ENCODE measurements around the gene UBR7. TPM values are rescaled to one million over a fixed set of nuclear protein-coding genes. Genes with fewer than 3 reads are reported as not detected.

Gene UBR7
- total and polyA plus RNA-seq, 2 experiments from 2014 or later: 12.4 to 45.3 TPM

GRCh38 chr14:93231129-93231979 lies 24.3 kb downstream of the UBR7 start:
- DNase-seq (ENCODE audit: low spot score): no peak
- no peak overlapping the region for H3K4me3 ChIP-seq

More at GRCh38 chr14:93231129-93231979, 24.3 kb downstream of the UBR7 start:
- peak overlapping the region; percentile 38; the same call in 1 of the 2 replicates for H2AFZ ChIP-seq
- H3K4me1 Mint-ChIP-seq: no peaks in the 10 kb centered on the region; the same call in 2 of the 3 replicates
- no peak overlapping the region for H3K4me3 Mint-ChIP-seq
- TF ChIP-seq, protein P1, sequence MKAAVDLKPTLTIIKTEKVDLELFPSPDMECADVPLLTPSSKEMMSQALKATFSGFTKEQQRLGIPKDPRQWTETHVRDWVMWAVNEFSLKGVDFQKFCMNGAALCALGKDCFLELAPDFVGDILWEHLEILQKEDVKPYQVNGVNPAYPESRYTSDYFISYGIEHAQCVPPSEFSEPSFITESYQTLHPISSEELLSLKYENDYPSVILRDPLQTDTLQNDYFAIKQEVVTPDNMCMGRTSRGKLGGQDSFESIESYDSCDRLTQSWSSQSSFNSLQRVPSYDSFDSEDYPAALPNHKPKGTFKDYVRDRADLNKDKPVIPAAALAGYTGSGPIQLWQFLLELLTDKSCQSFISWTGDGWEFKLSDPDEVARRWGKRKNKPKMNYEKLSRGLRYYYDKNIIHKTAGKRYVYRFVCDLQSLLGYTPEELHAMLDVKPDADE (IDR thresholded peaks at IDR 0.05): no peak
- no peak for TF ChIP-seq CTCF (conservative IDR thresholded peaks at IDR 0.05; ENCODE audit: low read depth in 2 of 2)
- TF ChIP-seq ZNF462 (CRISPR knock-in tag; IDR thresholded peaks at IDR 0.05): no peak
- TF ChIP-seq POLR2AphosphoS5 (IDR thresholded peaks at IDR 0.05; ENCODE audit: low read depth): no peak
- no peak for TF ChIP-seq JUNB (IDR thresholded peaks at IDR 0.05; ENCODE audit: unreplicated experiment)
- TF ChIP-seq REST (IDR thresholded peaks at IDR 0.05; ENCODE audit: unreplicated experiment): no peak
- no peak for TF ChIP-seq EZH2 (IDR thresholded peaks at IDR 0.05; ENCODE audit: low read depth, unreplicated experiment)
- no peak for TF ChIP-seq EZH2phosphoT487 (IDR thresholded peaks at IDR 0.05; ENCODE audit: unreplicated experiment)
- no peaks in the 10 kb centered on the region for H3K9me3 Mint-ChIP-seq
- H3K36me3 Mint-ChIP-seq (ENCODE audit: low read depth): peaks cover 26% of the 10 kb centered on the region
- peaks cover 7% of the 10 kb centered on the region for H3K27me3 Mint-ChIP-seq (ENCODE audit: insufficient read depth, low read depth, poor library complexity)
- H3K4me2 ChIP-seq: no peak overlapping the region
- no peaks in the 10 kb centered on the region for H3F3A ChIP-seq (replicated peaks; ENCODE audit: low read depth)
- no peaks in the 10 kb centered on the region for H3K27me3 ChIP-seq (ENCODE audit: insufficient read depth)
- no peak for ATAC-seq
- no peak overlapping the region for H3K27ac ChIP-seq (ENCODE audit: low read depth)
- no peaks in the 10 kb centered on the region for H3K4me1 ChIP-seq (ENCODE audit: insufficient read depth)
- H3K36me3 ChIP-seq (ENCODE audit: insufficient read depth): 0 out of 2 replicates have a peak, but pooled peaks cover 4% of the 10 kb centered on the region
- H3K79me2 ChIP-seq (replicated peaks; ENCODE audit: insufficient read depth): no peaks in the 10 kb centered on the region
- H4K20me1 ChIP-seq (replicated peaks; ENCODE audit: insufficient read depth): 0 out of 2 replicates have a peak, but pooled peaks cover 5% of the 10 kb centered on the region
- H3K27ac Mint-ChIP-seq: no peak overlapping the region
- no peaks in the 10 kb centered on the region for H3K9me2 ChIP-seq (ENCODE audit: insufficient read depth)

Measured in GM23338 (cell line).